H1 (cell line): ENCODE data around the gene TSPAN2. TPM values are rescaled to one million over a fixed set of nuclear protein-coding genes. Genes with fewer than 3 reads are reported as not detected.

Experiments
- KDM1A ChIP-seq: fragments of 200-600, 300-600 bp; sonication (generic); IDR thresholded peaks from 2 replicates; pipeline ENCODE4 v1.7.1; 2016; ENCODE audit warnings: mild to moderate bottlenecking, low read length, borderline replicate concordance
- polyA plus RNA-seq, 7 experiments: library from polyadenylated mRNA; depleted of rRNA in 3 of 7; stranded (reverse) in 5 of 7; unstranded in 2 of 7; fragments of >200 nt in 5 of 7; fragments of 200-250 nt in 2 of 7; gene quantifications; 1 replicate in 5 of 7; 2 replicates in 1 of 7; 4 replicates in 1 of 7; pipeline versions ENCODE4 v1.2.1 to v1.2.3, GENCODE V29; 2011 to 2013; ENCODE audit warnings: missing spikeins in 2 of 7, mixed read lengths in 2 of 7
- total RNA-seq: library from RNA; stranded (reverse); fragmentation: NEBNext Ultra II Directional; extraction: Animal tissue kit (Norgen Biotek cat#: 25700); gene quantifications from 2 replicates; pipeline ENCODE4 v1.2.1, GENCODE V29; 2021
- TF ChIP-seq, protein P1 (sequence below): IDR thresholded peaks from 2 replicates; pipeline ENCODE4 v1.6.1; 2012; ENCODE audit warnings: low read length, inconsistent platforms

TSPAN2 gene
- total and polyA plus RNA-seq, 2 of the 8 experiments (the other 6 are each of a cell fraction or from before 2014, with no cell fraction given) = 7.4 to 14.2 TPM

GRCh38 chr1:115057661-115058254 lies 31.5 kb downstream of the TSPAN2 start (continued):
- no peak for TF ChIP-seq KDM1A
- TF ChIP-seq, protein P1, sequence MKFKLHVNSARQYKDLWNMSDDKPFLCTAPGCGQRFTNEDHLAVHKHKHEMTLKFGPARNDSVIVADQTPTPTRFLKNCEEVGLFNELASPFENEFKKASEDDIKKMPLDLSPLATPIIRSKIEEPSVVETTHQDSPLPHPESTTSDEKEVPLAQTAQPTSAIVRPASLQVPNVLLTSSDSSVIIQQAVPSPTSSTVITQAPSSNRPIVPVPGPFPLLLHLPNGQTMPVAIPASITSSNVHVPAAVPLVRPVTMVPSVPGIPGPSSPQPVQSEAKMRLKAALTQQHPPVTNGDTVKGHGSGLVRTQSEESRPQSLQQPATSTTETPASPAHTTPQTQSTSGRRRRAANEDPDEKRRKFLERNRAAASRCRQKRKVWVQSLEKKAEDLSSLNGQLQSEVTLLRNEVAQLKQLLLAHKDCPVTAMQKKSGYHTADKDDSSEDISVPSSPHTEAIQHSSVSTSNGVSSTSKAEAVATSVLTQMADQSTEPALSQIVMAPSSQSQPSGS = no peak
